BLaER1 treated with 17β-estradiol and CSF1 and Interleukin-3, amounts not matched to agents 10 nM and 100 nM (cell line): Measurements from ENCODE around the gene OBSCN.
A peak's percentile ranks its signal among the peaks of the same experiment; 100 is the strongest.
"Not testable (repeated sequence)": the region's sequence is repeated elsewhere in the genome, so short reads cannot be mapped to it uniquely, and the experiment has no call there.

Source experiments
- H3K27ac ChIP-seq, 11 experiments: shearing (Covaris generic); formaldehyde crosslinking; 2 replicates each; pipeline ENCODE4 v1.8.1; 2022
- H3K27me3 ChIP-seq, 11 experiments: shearing (Covaris generic); formaldehyde crosslinking; 2 replicates each; pipeline ENCODE4 v1.8.1; 2022
- H3K36me3 ChIP-seq, 11 experiments: shearing (Covaris generic); formaldehyde crosslinking; 2 replicates each; pipeline ENCODE4 v1.8.1; 2022
- H3K4me1 ChIP-seq, 10 experiments: shearing (Covaris generic); formaldehyde crosslinking; 2 replicates each; pipeline ENCODE4 v1.8.1; 2022
- H3K4me2 ChIP-seq, 11 experiments: shearing (Covaris generic); formaldehyde crosslinking; 2 replicates each; pipeline ENCODE4 v1.8.1; 2022
- H3K4me3 ChIP-seq, 10 experiments: shearing (Covaris generic); formaldehyde crosslinking; 2 replicates each; pipeline ENCODE4 v1.8.1; 2022
- H3K9ac ChIP-seq, 11 experiments: shearing (Covaris generic); formaldehyde crosslinking; 2 replicates each; pipeline ENCODE4 v1.8.1; 2022
- H3K9me3 ChIP-seq, 11 experiments: shearing (Covaris generic); formaldehyde crosslinking; replicated peaks in 1 of 11; 2 replicates each; pipeline ENCODE4 v1.8.1; 2022
- H4K20me1 ChIP-seq, 11 experiments: shearing (Covaris generic); formaldehyde crosslinking; 2 replicates each; pipeline ENCODE4 v1.8.1; 2022
- Cebpa-rat ChIP-seq, 11 experiments: shearing (Covaris generic); IDR thresholded peaks; 2 replicates each; pipeline ENCODE4 v1.8.1; 2022

The OBSCN gene

GRCh38 chr1:228178737-228179684 lies 28.8 kb upstream of the OBSCN start:
- peaks cover 0 to 77% (median 37%) of the 10 kb centered on the region in 11 experiments; a peak in 15 of 22 replicates for H4K20me1 ChIP-seq
- no peaks in the 10 kb centered on the region for H3K27me3 ChIP-seq
- peak overlapping the region in 9 of 11 experiments; percentile 4 to 52 (median 16); a peak in 9 of 22 replicates for H3K9ac ChIP-seq
- H3K9me3 ChIP-seq = peaks cover 0 to 4% (median 0%) of the 10 kb centered on the region in 11 experiments; a peak in 2 of 22 replicates
- peak overlapping the region; percentile 45 to 95 (median 80) for H3K4me2 ChIP-seq
- no peak for TF ChIP-seq Cebpa-rat (IDR thresholded peaks at IDR 0.05)
- H3K4me1 ChIP-seq = peaks cover 50 to 61% (median 52%) of the 10 kb centered on the region in 10 experiments
- H3K4me3 ChIP-seq = no peak overlapping the region; a peak in 1 of 20 replicates
- peak overlapping the region in 2 of 11 experiments; percentile 6 to 47; a peak in 3 of 22 replicates for H3K27ac ChIP-seq
- H3K36me3 ChIP-seq = peaks cover 0 to 16% (median 10%) of the 10 kb centered on the region in 11 experiments; a peak in 11 of 22 replicates

- Histone ChIP-seq H3K27ac (no peak overlapping the region), H3K9me3 (no peaks in the 10 kb centered on the region), H3K27me3 (no peaks in the 10 kb centered on the region), H3K4me3 (no peak overlapping the region), H4K20me1 (peaks cover 0 to 72% (median 28%) of the 10 kb centered on the region in 11 experiments; a peak in 15 of 22 replicates), H3K9ac (no peak overlapping the region), H3K4me2 (peak overlapping the region in 3 of 11 experiments; percentile 77 to 87 (median 80); a peak in 3 of 22 replicates), H3K4me1 (peaks cover 40 to 51% (median 41%) of the 10 kb centered on the region in 10 experiments), H3K36me3 (peaks cover 0 to 6% (median under 1%) of the 10 kb centered on the region in 11 experiments; a peak in 4 of 22 replicates)
- TF ChIP-seq Cebpa-rat (IDR thresholded peaks at IDR 0.05) = no peak
Measured at GRCh38 chr1:228180271-228180958, 27.4 kb upstream of the OBSCN start.

- H3K27me3 ChIP-seq = no peaks in the 10 kb centered on the region
- H3K9me3 ChIP-seq = no peaks in the 10 kb centered on the region
- peaks cover 33 to 44% (median 34%) of the 10 kb centered on the region in 10 experiments for H3K4me1 ChIP-seq
- H3K27ac ChIP-seq = no peak overlapping the region
- H3K4me2 ChIP-seq = no peak overlapping the region; a peak in 1 of 22 replicates
- peaks cover 0 to 65% (median 21%) of the 10 kb centered on the region in 11 experiments; a peak in 13 of 22 replicates for H4K20me1 ChIP-seq
- H3K9ac ChIP-seq = no peak overlapping the region
- H3K36me3 ChIP-seq = peaks cover 0 to 6% (median 0%) of the 10 kb centered on the region in 11 experiments; a peak in 1 of 22 replicates
- H3K4me3 ChIP-seq = no peak overlapping the region
- TF ChIP-seq Cebpa-rat (IDR thresholded peaks at IDR 0.05) = no peak
Measured at GRCh38 chr1:228180959-228181644, 26.7 kb upstream of the OBSCN start.

GRCh38 chr1:228181645-228182034 lies 26.2 kb upstream of the OBSCN start:
- H3K36me3 ChIP-seq = peaks cover 0 to 6% (median 0%) of the 10 kb centered on the region in 11 experiments; a peak in 1 of 22 replicates
- H3K4me1 ChIP-seq = peaks cover 28 to 39% (median 29%) of the 10 kb centered on the region in 10 experiments
- peaks cover 0 to 60% (median 15%) of the 10 kb centered on the region in 11 experiments; a peak in 13 of 22 replicates for H4K20me1 ChIP-seq
- H3K4me2 ChIP-seq = no peak overlapping the region
- no peak for TF ChIP-seq Cebpa-rat (IDR thresholded peaks at IDR 0.05)
- H3K4me3 ChIP-seq = no peak overlapping the region
- H3K27ac ChIP-seq = no peak overlapping the region
- no peaks in the 10 kb centered on the region for H3K9me3 ChIP-seq
- no peaks in the 10 kb centered on the region for H3K27me3 ChIP-seq
- H3K9ac ChIP-seq = no peak overlapping the region

- H4K20me1 ChIP-seq = peaks cover 0 to 51% (median 8%) of the 10 kb centered on the region in 11 experiments; a peak in 11 of 22 replicates
Measured at GRCh38 chr1:228182296-228183030, 25.4 kb upstream of the OBSCN start.

GRCh38 chr1:228184152-228184551 lies 23.7 kb upstream of the OBSCN start:
- no peak overlapping the region for H3K9ac ChIP-seq
- H3K36me3 ChIP-seq = peaks cover 0 to 6% (median 0%) of the 10 kb centered on the region in 11 experiments; a peak in 1 of 22 replicates
- H3K4me2 ChIP-seq = no peak overlapping the region
- TF ChIP-seq Cebpa-rat (IDR thresholded peaks at IDR 0.05) = no peak
- peaks cover 0 to 13% (median 7%) of the 10 kb centered on the region in 11 experiments; a peak in 12 of 22 replicates for H3K9me3 ChIP-seq
- H3K4me1 ChIP-seq = peaks cover 3 to 14% (median 4%) of the 10 kb centered on the region in 10 experiments; a peak in 17 of 20 replicates
- no peaks in the 10 kb centered on the region for H3K27me3 ChIP-seq
- H3K4me3 ChIP-seq = no peak overlapping the region
- no peak overlapping the region for H3K27ac ChIP-seq
- H4K20me1 ChIP-seq = peaks cover 0 to 35% (median 0%) of the 10 kb centered on the region in 11 experiments; a peak in 5 of 22 replicates

More at GRCh38 chr1:228182296-228183030, 25.4 kb upstream of the OBSCN start:
- no peaks in the 10 kb centered on the region for H3K27me3 ChIP-seq
- H3K9me3 ChIP-seq = no peaks in the 10 kb centered on the region
- no peak overlapping the region for H3K27ac ChIP-seq
- no peak for TF ChIP-seq Cebpa-rat (IDR thresholded peaks at IDR 0.05)
- no peak overlapping the region for H3K4me2 ChIP-seq
- H3K4me3 ChIP-seq = no peak overlapping the region
- H3K9ac ChIP-seq = no peak overlapping the region; a peak in 1 of 22 replicates
- H3K36me3 ChIP-seq = peaks cover 0 to 6% (median 0%) of the 10 kb centered on the region in 11 experiments; a peak in 1 of 22 replicates
- peaks cover 19 to 31% (median 21%) of the 10 kb centered on the region in 10 experiments for H3K4me1 ChIP-seq

- Histone ChIP-seq H3K9me3 (peaks cover 0 to 13% (median 7%) of the 10 kb centered on the region in 11 experiments; a peak in 12 of 22 replicates), H3K4me1 (no peaks in the 10 kb centered on the region), H3K27ac (no peak overlapping the region), H3K4me2 (no peak overlapping the region), H3K4me3 (no peak overlapping the region), H3K9ac (no peak overlapping the region), H3K36me3 (peaks cover 0 to 6% (median 0%) of the 10 kb centered on the region in 11 experiments; a peak in 1 of 22 replicates), H4K20me1 (peaks cover 0 to 26% (median 0%) of the 10 kb centered on the region in 11 experiments; a peak in 3 of 22 replicates), H3K27me3 (no peaks in the 10 kb centered on the region)
- TF ChIP-seq Cebpa-rat (IDR thresholded peaks at IDR 0.05) = no peak
Measured at GRCh38 chr1:228185641-228185965, 22.2 kb upstream of the OBSCN start.

GRCh38 chr1:228188249-228188648 lies 19.6 kb upstream of the OBSCN start:
- H3K4me2 ChIP-seq, H3K36me3 ChIP-seq, H3K4me1 ChIP-seq, H3K27me3 ChIP-seq, H3K27ac ChIP-seq, H3K9ac ChIP-seq, H3K4me3 ChIP-seq: not testable (repeated sequence)
- Histone ChIP-seq H3K9me3 (peaks cover 0 to 13% (median 7%) of the 10 kb centered on the region in 11 experiments; a peak in 12 of 22 replicates), H4K20me1 (peaks cover 0 to 18% (median 0%) of the 10 kb centered on the region in 11 experiments; a peak in 1 of 22 replicates)
